Iris pigment epithelial cell (primary cell): ENCODE measurements around the gene MAP3K8.

Source experiments
- DNase-seq: peaks from one replicate; pipeline ENCODE4 v3.0.0-alpha.2; 2011; ENCODE audit warnings: low read depth

Gene MAP3K8

DNA sequence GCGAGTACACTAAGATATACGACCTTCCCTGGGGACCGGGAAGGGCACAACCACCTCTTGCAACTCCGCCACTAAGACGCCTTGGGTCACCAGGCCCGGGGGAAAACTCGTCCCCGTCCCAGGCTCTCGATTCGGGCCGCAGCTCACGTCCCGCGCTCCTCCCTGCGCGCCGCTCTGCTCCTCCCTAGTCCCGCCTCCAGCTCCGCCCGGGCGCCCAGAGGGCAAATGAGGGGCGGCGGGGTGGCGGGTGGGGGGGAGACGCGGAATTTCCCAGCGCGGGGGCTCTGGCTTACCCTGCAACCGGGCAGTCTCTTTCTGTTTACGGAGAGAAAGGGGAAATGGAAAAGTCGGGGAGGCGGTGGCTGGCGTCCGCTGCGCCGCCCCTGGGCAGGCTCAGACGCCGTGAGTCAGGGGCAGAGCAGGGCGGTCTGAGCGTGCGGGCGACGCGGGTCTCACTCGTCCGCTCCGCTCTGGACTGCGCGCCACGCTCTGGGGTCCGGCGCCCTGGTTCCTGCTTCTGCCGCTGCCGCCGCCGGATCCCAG lies at the start of gene MAP3K8:
MAP3K8 (plus strand) TSS at position 455 of the 543 bp plus-strand sequence. CDS start 4,755 bp downstream, outside the sequence.
- DNase-seq = peak; percentile 87

DNA sequence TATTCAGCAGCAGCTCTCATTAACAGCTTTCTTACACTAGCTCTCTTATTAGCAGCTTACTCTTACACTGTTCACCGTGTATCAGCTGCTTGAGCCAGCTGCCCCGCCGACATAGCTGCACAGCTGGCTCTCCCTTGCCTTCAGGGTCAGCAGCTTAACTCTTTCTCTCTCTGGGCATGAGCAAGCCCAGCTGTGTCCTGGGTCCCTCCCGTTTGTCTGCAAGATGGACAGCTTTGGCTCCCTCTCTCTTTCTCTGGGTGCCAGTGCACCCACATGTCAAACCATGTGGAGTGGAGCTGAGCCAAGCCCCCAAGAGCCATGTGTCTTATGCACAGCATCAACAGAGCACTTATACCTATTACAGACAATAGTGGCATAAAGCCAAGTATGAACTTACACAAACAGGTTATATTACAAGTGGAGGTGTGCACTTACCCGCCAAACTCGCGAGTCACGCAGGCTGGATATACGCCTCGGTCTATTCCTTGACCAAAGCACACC lies 49.2 kb upstream of the MAP3K8 start:
- peak; percentile 68 for DNase-seq

DNA sequence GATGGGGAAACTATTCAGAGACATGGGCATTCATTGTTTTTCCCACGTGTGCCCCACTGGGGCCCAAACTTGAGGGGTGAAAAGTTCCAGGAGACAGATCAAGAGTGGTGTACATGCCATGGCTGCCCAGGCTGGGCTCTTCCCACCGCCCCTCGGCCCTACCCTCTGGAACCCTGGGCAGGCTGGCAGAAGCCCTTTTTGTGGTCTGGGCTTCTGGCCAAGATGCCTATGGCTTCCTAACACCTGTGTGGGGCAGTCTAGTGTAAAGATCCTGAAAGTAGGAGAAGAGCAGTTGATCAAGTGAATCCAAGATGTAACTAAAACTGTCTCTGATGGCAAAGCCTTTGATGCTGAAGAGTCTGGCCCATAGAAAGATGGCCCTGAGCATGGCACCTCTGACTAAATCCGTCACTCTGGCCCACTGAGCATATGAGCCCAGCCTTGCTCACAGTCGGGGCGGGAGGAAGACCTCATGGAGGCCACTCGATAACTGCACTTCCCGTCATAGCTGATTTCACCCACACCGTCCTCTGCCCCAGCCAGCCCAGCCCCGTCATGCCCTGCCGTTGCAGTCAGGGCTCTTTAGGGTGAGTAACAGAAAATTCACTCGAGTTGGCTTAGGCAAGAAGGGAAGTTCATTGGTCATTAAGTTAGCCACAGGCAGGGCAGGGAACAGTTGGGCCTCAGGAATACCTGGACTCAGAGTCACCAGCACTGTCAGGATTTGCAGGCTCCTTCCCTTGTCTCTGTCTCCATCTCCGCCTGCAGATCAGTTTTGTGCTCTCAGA lies 47.0 kb upstream of the MAP3K8 start:
- DNase-seq = no peak

DNA sequence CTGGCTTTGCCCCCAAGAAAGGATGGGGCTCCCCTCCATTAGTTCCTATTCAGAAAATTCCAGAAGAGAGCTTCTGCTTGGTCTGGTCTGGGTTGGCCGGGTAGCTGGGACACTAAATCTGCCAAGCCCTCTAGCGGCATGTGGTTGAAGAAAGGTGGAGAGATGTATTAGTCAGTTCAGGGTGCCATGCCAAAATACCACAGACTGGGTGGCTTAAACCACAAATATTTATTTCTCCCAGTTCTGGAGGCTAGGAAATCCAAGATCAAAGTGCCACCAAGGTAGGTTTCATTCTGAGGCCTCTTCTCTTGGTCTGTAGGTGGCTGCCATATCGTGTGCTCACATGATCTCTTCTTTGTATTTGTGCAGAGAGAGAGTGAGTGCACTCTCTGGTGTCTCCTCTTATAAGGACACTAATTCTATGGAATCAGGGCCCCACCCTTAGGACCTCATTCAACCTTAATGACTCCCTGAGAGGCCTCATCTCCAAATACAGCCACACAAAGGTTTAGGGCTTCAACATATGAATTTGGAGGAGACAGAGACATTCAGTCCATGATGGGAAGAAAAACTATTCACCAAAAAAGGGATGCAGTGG lies 46.2 kb upstream of the MAP3K8 start:
- peak; percentile 7 for DNase-seq

- no peak for DNase-seq
Measured at GRCh38 chr10:30389543-30389942, 44.4 kb upstream of the MAP3K8 start.

DNA sequence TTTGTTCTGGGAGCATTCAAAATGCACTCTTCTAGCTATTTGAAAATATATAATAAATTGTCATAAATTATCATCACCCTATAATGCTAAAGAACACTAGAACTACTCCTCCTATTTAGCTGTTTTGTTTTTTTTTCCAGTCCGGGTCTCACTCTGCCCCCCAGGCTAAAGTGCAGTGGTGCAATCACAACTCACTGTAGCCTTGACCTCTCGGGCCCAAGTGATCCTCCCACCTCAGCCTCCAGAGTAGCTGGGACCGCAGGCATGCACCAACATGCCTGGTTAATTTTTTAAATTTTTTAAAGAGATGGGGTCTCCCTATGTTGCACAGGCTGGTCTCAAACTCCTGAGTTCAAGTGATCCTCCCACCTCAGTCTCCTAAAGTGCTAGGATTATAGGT lies 43.8 kb upstream of the MAP3K8 start:
- no peak for DNase-seq

DNA sequence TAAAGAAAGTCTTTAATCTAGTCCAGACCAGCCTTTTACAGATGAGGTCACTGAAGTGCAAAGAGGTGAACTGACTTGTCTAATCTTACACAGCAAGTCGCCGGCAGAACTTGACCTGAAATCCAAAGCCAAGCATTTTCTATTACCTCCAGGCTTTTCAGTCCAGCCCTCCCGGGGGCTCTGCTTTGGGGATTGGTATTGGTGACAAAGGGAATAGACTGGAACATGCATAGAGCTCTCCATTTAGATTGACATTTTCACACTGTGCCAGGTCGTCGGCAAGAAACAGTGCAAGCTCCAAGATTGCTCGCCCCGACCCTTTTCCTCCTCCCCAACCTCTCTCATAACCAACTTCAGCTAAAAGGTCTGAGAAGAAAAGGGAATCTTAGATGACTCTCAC lies 42.7 kb upstream of the MAP3K8 start:
- no peak for DNase-seq

- peak; percentile 39 for DNase-seq
Measured at GRCh38 chr10:30392564-30392990, 41.4 kb upstream of the MAP3K8 start.

GRCh38 chr10:30396293-30396692 lies 37.7 kb upstream of the MAP3K8 start:
- DNase-seq = no peak

DNA sequence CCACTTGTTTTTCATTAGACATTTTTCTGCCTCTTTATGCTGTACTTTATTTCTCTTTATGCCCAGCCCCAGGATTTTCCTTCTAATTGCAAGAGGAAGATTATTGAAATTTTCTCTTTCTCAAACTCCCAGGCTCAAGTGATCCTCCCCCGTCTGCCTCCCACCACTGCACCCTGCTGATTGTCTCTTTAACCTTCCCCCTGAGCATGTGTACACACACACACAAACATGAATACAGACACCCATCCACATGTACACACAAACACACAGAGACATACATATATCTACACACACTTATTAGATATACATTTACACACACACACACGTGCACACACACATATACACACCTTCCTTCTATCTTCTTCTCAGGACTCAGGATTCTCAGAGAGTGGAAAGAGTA lies 37.3 kb upstream of the MAP3K8 start:
- no peak for DNase-seq

GRCh38 chr10:30398193-30398592 lies 35.8 kb upstream of the MAP3K8 start:
- no peak for DNase-seq

DNA sequence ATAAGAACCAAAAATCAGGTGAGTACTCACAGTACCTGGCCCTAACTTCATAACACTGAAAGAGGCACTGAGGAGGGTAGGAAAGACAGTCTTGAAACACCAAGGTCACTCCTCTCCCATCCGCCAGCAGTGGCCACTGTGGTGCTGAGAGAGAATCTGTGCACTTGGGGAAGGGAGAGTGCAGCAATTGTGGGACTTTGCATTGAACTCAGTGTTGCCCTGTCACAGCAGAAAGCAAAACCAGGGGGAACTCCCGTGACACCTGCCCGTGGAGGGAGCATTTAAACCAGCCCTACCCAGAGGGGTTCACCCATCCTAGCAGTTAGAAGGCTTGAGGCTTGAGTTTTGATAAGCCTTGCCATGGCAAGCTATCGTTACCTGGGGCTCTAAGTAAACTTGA lies 35.2 kb upstream of the MAP3K8 start:
- no peak for DNase-seq

GRCh38 chr10:30403494-30403893 lies 30.5 kb upstream of the MAP3K8 start:
- no peak for DNase-seq

DNA sequence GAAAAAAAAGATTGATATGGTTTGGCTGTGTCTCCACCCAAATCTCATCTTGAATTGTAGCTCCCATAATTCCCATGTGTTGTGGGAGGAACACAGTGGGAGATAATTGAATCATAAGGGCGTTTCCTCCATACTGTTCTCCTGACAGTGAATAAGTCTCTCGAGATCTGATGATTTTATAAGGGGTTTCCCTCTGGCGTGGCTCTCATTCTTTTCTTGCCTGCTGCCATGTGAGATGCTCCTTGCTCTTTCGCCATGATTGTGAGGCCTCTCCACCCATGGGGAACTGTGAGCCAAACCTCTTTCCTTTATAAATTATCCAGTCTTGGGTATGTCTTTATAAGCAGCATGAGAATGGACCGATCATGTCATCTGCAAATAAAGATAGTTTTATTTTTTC lies 29.4 kb upstream of the MAP3K8 start:
- DNase-seq = no peak

DNA sequence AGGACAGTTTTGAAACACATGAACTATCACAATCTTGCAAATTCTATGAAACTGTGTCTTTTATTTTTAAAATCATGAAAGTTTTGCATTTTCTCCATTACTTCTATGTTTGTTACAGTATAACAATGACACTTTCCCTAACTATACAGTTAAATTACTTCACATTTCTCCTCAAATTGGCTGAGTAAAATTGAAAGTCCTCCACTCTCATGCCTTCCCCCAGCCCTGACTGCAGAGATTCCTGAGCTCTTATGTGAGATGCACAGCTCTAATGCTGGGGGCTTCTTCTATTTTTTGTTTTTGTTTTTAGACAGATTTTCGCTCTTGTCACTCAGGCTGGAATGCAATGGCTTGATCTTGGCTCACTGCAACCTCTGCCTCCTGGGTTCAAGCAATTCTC lies 22.7 kb upstream of the MAP3K8 start:
- DNase-seq = no peak

- no peak for DNase-seq
Measured at GRCh38 chr10:30412901-30413300, 21.1 kb upstream of the MAP3K8 start.

- DNase-seq = peak; percentile 77
Measured at GRCh38 chr10:30413996-30414576, 19.9 kb upstream of the MAP3K8 start.

- DNase-seq = no peak
Measured at GRCh38 chr10:30415593-30415992, 18.4 kb upstream of the MAP3K8 start.

- no peak for DNase-seq
Measured at GRCh38 chr10:30417301-30417700, 16.7 kb upstream of the MAP3K8 start.

GRCh38 chr10:30420266-30420665 lies 13.7 kb upstream of the MAP3K8 start:
- DNase-seq = no peak

DNA sequence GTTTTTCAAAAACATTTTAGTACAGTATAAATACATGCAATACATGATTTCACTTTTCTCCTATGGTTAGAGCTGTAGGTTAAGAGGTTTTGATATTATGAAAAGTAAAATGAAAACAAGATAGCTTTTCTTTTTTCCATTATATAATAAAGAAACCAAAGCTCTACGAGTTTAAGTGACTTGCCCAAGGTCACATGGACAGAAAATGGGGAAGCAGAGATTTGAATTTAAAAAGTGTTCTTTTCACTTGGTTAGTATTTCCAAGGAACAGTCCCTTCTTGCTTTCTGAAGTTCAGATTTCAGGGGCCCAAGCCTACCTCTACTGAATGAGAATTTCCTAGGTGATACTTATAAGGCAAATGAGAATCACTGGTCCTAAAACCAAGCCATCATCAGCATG lies 13.2 kb upstream of the MAP3K8 start:
- no peak for DNase-seq

GRCh38 chr10:30422151-30422695 lies 11.8 kb upstream of the MAP3K8 start:
- no peak for DNase-seq
